PC-3 (cell line): ENCODE data around the gene BMF. TPM values are rescaled to one million over a fixed set of nuclear protein-coding genes. Genes with fewer than 3 reads are reported as not detected.

Source experiments
- ATAC-seq: fragments of 200-7000 bp; cut with Tn5 transposase; 2 replicates; pipeline ENCODE4 v1.9.1; 2020; ENCODE audit warnings: mild to moderate bottlenecking, moderate library complexity
- BruUV-seq: library from RNA; stranded (reverse); fragments of 400-500 nt; replicated peaks from 2 replicates; lab custom pipeline; 2021; lab: Mats Ljungman, UMichigan
- CTCF ChIA-PET: fragments of 300-600 bp; sonication (Branson Sonifier 250); formaldehyde crosslinking; loops from one replicate; lab custom pipeline; 2022; ENCODE audit warnings: antibody characterized with exemption; lab: Charles Lee
- POLR2A ChIA-PET: fragments of 300-600 bp; sonication (Branson Sonifier 250); formaldehyde crosslinking; loops from one replicate; lab custom pipeline; 2022; ENCODE audit warnings: antibody characterized with exemption; ENCODE audit not compliant: unreplicated experiment; lab: Charles Lee
- DNase-seq: peaks from one replicate; pipeline ENCODE4 v3.0.0-alpha.2; 2015
- H2AFZ ChIP-seq: fragments of 300-600 bp; sonication (generic); 2 replicates; pipeline ENCODE4 v1.6.0; 2016; ENCODE audit warnings: antibody characterized with exemption, low read length
- H3F3A ChIP-seq: fragments of 300-600 bp; sonication (generic); one replicate; pipeline ENCODE4 v1.6.0; 2017; ENCODE audit warnings: antibody characterized with exemption, low read length, control low read depth, mild to moderate bottlenecking; ENCODE audit not compliant: unreplicated experiment
- H3K27ac ChIP-seq: fragments of 300-600 bp; sonication (generic); 2 replicates; pipeline ENCODE4 v1.5.1; 2016; ENCODE audit warnings: mild to moderate bottlenecking, low read length
- H3K27me3 ChIP-seq: fragments of 300-600 bp; sonication (generic); 2 replicates; pipeline ENCODE4 v1.6.1; 2016; ENCODE audit warnings: low read length, mixed read lengths
- H3K36me3 ChIP-seq: fragments of 300-600 bp; sonication (generic); 2 replicates; pipeline ENCODE4 v1.6.1; 2016; ENCODE audit warnings: low read depth, mixed run types, low read length, mixed read lengths
- H3K4me1 ChIP-seq: fragments of 300-600 bp; sonication (generic); 2 replicates; pipeline ENCODE4 v1.5.1; 2016; ENCODE audit warnings: low read length; ENCODE audit not compliant: insufficient read depth
- H3K4me2 ChIP-seq: fragments of 300-600 bp; sonication (generic); 2 replicates; pipeline ENCODE4 v1.6.0; 2016; ENCODE audit warnings: low read length
- H3K4me3 ChIP-seq: fragments of 300-600 bp; sonication (generic); 2 replicates; pipeline ENCODE4 v1.5.1; 2016; ENCODE audit warnings: mild to moderate bottlenecking, low read length, mixed read lengths
- H3K79me2 ChIP-seq: fragments of 300-600 bp; sonication (generic); 2 replicates; pipeline ENCODE4 v1.6.1; 2017; ENCODE audit warnings: low read length, mixed read lengths
- H3K9ac ChIP-seq: fragments of 300-600 bp; sonication (generic); 2 replicates; pipeline ENCODE4 v1.6.0; 2016; ENCODE audit warnings: mild to moderate bottlenecking, low read length
- H3K9me2 ChIP-seq: fragments of 300-600 bp; sonication (generic); replicated peaks from 2 replicates; pipeline ENCODE4 v1.6.1; 2016; ENCODE audit warnings: mixed run types, low read length, mixed read lengths
- H3K9me3 ChIP-seq: fragments of 300-600 bp; sonication (generic); 2 replicates; pipeline ENCODE4 v1.6.1; 2016; ENCODE audit warnings: low read length, mixed read lengths
- H4K20me1 ChIP-seq: fragments of 300-600 bp; sonication (generic); 2 replicates; pipeline ENCODE4 v1.6.1; 2016; ENCODE audit warnings: low read length, mixed read lengths
- CTCF ChIP-seq: fragments of 300-600 bp; sonication (generic); conservative IDR thresholded peaks from 2 replicates; pipeline ENCODE4 v1.5.1; 2017; ENCODE audit warnings: antibody characterized with exemption, low read depth, mild to moderate bottlenecking, low read length
- EZH2 ChIP-seq: fragments of 300-600 bp; sonication (generic); IDR thresholded peaks from one replicate; pipeline ENCODE4 v1.6.1; 2017; ENCODE audit warnings: antibody characterized with exemption, mild to moderate bottlenecking, low read length; ENCODE audit not compliant: unreplicated experiment
- EZH2phosphoT487 ChIP-seq: fragments of 300-600 bp; sonication (generic); IDR thresholded peaks from 2 replicates; pipeline ENCODE4 v1.6.1; 2018; ENCODE audit warnings: mild to moderate bottlenecking, antibody characterized with exemption, low read length, borderline replicate concordance
- intact Hi-C: fragments of 100-400 bp; cut with micrococcal nuclease; formaldehyde crosslinking; loops from 2 replicates; pipeline ENCODE4 v1.9.0; 2023
- total RNA-seq: library from RNA; depleted of rRNA; stranded (reverse); fragments of >200 nt; gene quantifications from 2 replicates; pipeline ENCODE4 v1.2.3, GENCODE V29; 2014

The BMF gene
- total RNA-seq, 1 experiment from 2014 or later = 0.95 TPM

DNA sequence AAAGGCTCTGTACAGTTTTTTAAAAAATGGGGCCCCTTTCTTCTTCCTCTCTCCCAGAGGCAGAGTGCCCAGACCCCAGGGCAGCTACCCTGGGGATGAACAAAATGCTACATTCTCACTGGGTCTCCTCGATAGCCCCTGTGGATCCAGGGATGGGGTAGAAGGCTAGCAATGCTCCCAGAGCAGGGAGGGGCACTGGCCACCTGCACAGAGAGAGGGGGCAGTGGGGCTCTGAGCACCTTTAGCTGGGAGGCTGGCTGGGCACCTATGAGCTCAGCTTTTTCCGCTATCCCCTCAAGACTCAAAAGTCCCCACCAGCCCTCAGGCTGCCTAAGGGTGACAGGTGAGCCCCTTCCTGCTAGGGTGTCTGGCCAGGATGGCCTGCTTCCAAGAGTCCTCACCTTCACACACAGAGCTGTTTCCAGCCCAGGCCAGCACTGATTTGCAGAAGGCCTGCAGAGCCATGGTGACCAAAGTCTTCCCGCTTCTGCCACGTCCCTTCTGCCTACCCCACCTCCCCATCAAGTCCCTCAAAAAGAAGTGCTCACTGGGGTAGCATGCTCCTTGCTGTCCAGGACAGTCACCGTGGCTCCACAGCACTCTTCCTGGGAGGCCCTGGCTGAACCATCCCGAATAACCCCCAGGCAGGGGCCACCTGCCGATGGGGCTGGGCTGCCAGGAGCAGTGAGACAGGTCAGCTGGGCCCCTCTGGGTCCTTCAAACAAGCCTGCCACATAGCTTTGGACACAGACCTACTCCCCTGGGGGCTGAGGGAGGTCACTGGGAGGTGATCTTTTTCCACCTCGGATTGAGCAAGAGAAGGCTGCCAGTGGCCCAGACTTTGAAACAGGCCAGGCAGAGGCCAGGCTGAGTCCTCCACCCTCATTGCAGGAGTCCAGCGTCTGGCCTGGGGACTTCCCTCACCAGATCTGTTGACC lies 20.4 kb downstream of the BMF start:
- ATAC-seq (no peak), DNase-seq (no peak)
- no peaks in the 10 kb centered on the region for H3K9me2 ChIP-seq
- no peak overlapping the region for H3K4me3 ChIP-seq
- no peak overlapping the region for H3K27ac ChIP-seq
- intact Hi-C loops = no loop called here
- no TSS peak for BruUV-seq
- no peaks in the 10 kb centered on the region for H3K27me3 ChIP-seq
- POLR2A ChIA-PET = interaction anchor here (0.7 kb wide), 1 partner anchor 38 kb away, joined by 4 read pairs; no protein-coding TSS in a partner anchor
- no peaks in the 10 kb centered on the region for H3K79me2 ChIP-seq
- no peaks in the 10 kb centered on the region for H3K9me3 ChIP-seq
- H3F3A ChIP-seq = no peaks in the 10 kb centered on the region
- no peak for TF ChIP-seq EZH2phosphoT487
- TF ChIP-seq CTCF = no peak
- TF ChIP-seq EZH2 = no peak
- peaks cover 14% of the 10 kb centered on the region for H3K4me1 ChIP-seq
- H3K36me3 ChIP-seq = no peaks in the 10 kb centered on the region
- CTCF ChIA-PET = interaction anchor here (1.3 kb wide), 1 partner anchor 19 kb away, joined by 3 read pairs; no protein-coding TSS in a partner anchor
- H4K20me1 ChIP-seq = no peaks in the 10 kb centered on the region
- no peak overlapping the region for H3K9ac ChIP-seq
- no peak overlapping the region for H3K4me2 ChIP-seq
- no peak overlapping the region for H2AFZ ChIP-seq

GRCh38 chr15:40087068-40087810 lies 21.4 kb downstream of the BMF start:
- H2AFZ ChIP-seq = no peak overlapping the region
- no peak overlapping the region for H3K27ac ChIP-seq
- no peak overlapping the region for H3K4me2 ChIP-seq
- H3K36me3 ChIP-seq = no peaks in the 10 kb centered on the region
- no peaks in the 10 kb centered on the region for H3K79me2 ChIP-seq
- POLR2A ChIA-PET = interaction anchor here (0.7 kb wide), 1 partner anchor 39 kb away, joined by 4 read pairs; no protein-coding TSS in a partner anchor
- H3K4me3 ChIP-seq = no peak overlapping the region
- H3K4me1 ChIP-seq = peaks cover 8% of the 10 kb centered on the region; the same call in 1 of the 2 replicates
- TF ChIP-seq CTCF (no peak), EZH2phosphoT487 (no peak), EZH2 (no peak)
- no peaks in the 10 kb centered on the region for H3F3A ChIP-seq
- no peak for DNase-seq
- H3K9ac ChIP-seq = no peak overlapping the region
- intact Hi-C loops = no loop called here
- H3K27me3 ChIP-seq = no peaks in the 10 kb centered on the region
- H3K9me3 ChIP-seq = no peaks in the 10 kb centered on the region
- ATAC-seq = no peak
- H4K20me1 ChIP-seq = no peaks in the 10 kb centered on the region
- no peaks in the 10 kb centered on the region for H3K9me2 ChIP-seq
- no TSS peak for BruUV-seq
- CTCF ChIA-PET = interaction anchor here (1.3 kb wide), 1 partner anchor 20 kb away, joined by 3 read pairs; no protein-coding TSS in a partner anchor
